Measurements from ENCODE around the gene ARNT2.
"Not testable (repeated sequence)": the region's sequence is repeated elsewhere in the genome, so short reads cannot be mapped to it uniquely, and the experiment has no call there.

Gene ARNT2

DNA sequence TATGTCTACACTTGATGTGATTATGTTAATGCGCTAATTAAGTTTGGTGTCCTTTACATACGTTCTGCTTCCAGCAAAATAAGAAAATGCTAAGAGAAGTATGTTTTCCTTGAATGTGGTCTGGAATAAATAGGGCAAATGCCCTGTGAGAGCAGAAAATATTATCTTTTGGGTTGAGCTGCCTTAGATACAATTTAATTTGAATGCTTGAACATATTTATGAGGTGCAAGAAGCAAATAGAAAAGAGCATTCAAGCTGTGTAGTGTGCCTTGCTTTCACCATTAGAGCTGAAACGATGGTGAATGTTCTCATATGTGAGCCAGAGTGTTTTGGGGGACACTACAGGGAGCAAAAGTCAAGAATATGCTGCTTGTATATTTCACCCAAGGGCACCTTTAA lies 15.9 kb upstream of the ARNT2 start:
- H3K4me3 ChIP-seq (ENCODE audit: low read depth, low read length): no peak overlapping the region
- no peak for TF ChIP-seq POLR2A (IDR thresholded peaks at IDR 0.05; ENCODE audit: extremely low read depth, insufficient read length)
- TF ChIP-seq, protein P1, sequence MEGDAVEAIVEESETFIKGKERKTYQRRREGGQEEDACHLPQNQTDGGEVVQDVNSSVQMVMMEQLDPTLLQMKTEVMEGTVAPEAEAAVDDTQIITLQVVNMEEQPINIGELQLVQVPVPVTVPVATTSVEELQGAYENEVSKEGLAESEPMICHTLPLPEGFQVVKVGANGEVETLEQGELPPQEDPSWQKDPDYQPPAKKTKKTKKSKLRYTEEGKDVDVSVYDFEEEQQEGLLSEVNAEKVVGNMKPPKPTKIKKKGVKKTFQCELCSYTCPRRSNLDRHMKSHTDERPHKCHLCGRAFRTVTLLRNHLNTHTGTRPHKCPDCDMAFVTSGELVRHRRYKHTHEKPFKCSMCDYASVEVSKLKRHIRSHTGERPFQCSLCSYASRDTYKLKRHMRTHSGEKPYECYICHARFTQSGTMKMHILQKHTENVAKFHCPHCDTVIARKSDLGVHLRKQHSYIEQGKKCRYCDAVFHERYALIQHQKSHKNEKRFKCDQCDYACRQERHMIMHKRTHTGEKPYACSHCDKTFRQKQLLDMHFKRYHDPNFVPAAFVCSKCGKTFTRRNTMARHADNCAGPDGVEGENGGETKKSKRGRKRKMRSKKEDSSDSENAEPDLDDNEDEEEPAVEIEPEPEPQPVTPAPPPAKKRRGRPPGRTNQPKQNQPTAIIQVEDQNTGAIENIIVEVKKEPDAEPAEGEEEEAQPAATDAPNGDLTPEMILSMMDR (IDR thresholded peaks at IDR 0.05; ENCODE audit: low read depth, low read length): no peak
- TF ChIP-seq MAX (IDR thresholded peaks at IDR 0.05; ENCODE audit: low read depth, low read length): no peak
- TF ChIP-seq MYC (IDR thresholded peaks at IDR 0.05; ENCODE audit: low read depth, low read length): no peak
- DNase-seq (ENCODE audit: low read depth): no peak

GRCh38 chr15:80389370-80389769 lies 14.8 kb upstream of the ARNT2 start:
- TF ChIP-seq MAX (IDR thresholded peaks at IDR 0.05; ENCODE audit: low read depth, low read length) (no peak), MYC (IDR thresholded peaks at IDR 0.05; ENCODE audit: low read depth, low read length) (no peak), POLR2A (IDR thresholded peaks at IDR 0.05; ENCODE audit: extremely low read depth, insufficient read length) (no peak)
- TF ChIP-seq, protein P1 (IDR thresholded peaks at IDR 0.05; ENCODE audit: low read depth, low read length): no peak
- no peak for DNase-seq (ENCODE audit: low read depth)
- no peak overlapping the region for H3K4me3 ChIP-seq (ENCODE audit: low read depth, low read length)

- H3K4me3 ChIP-seq (ENCODE audit: low read depth, low read length); DNase-seq (ENCODE audit: low read depth): not testable (repeated sequence)
These were observed 13.2 kb upstream of the ARNT2 start for GRCh38 chr15:80390942-80391341.

- TF ChIP-seq, protein P1 (IDR thresholded peaks at IDR 0.05; ENCODE audit: low read depth, low read length): no peak
- TF ChIP-seq MYC (IDR thresholded peaks at IDR 0.05; ENCODE audit: low read depth, low read length) (no peak), POLR2A (IDR thresholded peaks at IDR 0.05; ENCODE audit: extremely low read depth, insufficient read length) (no peak), MAX (IDR thresholded peaks at IDR 0.05; ENCODE audit: low read depth, low read length) (no peak)
- no peak for DNase-seq (ENCODE audit: low read depth)
- H3K4me3 ChIP-seq (ENCODE audit: low read depth, low read length): no peak overlapping the region
These were observed 8.6 kb upstream of the ARNT2 start for GRCh38 chr15:80395616-80396015.

DNA sequence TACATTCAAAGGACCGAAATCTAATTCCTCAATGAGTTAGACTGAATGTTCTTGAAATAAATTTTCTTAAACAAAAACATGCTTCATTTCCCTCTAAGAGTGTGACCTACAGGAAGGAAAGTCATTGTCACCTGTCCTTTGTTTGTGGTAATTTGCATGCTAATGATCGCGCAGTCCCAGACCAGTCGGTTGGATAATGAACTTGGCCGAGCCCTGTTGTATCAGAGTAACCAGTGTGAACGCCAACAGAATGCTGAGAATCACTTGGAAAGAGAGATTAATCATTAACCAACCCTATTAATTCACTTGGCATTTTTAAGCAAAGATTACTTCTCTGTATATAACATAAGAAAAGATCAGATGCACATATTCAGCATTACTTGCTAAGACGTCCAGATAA lies 8.1 kb upstream of the ARNT2 start:
- TF ChIP-seq, protein P1 (IDR thresholded peaks at IDR 0.05; ENCODE audit: low read depth, low read length): no peak
- no peak for TF ChIP-seq MYC (IDR thresholded peaks at IDR 0.05; ENCODE audit: low read depth, low read length)
- no peak overlapping the region for H3K4me3 ChIP-seq (ENCODE audit: low read depth, low read length)
- no peak for DNase-seq (ENCODE audit: low read depth)

DNA sequence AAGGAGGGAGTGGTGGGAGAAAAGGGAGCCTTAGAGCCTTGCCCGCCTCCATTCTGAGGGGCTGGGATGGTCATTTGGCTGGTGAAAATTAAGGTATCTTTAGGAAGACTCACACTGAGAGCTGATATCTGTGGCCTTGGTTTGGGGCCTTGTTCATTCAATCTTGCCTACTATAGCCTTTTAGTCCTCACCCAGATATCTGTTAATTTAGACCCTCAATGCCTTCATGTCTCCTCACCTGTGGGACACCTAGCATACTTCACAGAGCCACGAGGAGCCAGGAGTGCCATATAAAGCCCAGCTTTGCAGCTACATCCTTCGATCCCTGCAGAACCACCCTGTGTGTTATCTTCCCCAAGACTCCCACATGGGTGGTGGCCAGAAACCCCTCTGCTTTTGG lies 4.7 kb upstream of the ARNT2 start:
- H3K4me3 ChIP-seq (ENCODE audit: low read depth, low read length): no peak overlapping the region
- no peak for TF ChIP-seq MYC (IDR thresholded peaks at IDR 0.05; ENCODE audit: low read depth, low read length)
- TF ChIP-seq POLR2A (IDR thresholded peaks at IDR 0.05; ENCODE audit: extremely low read depth, insufficient read length): no peak
- no peak for TF ChIP-seq MAX (IDR thresholded peaks at IDR 0.05; ENCODE audit: low read depth, low read length)
- TF ChIP-seq, protein P1 (IDR thresholded peaks at IDR 0.05; ENCODE audit: low read depth, low read length): no peak
- no peak for DNase-seq (ENCODE audit: low read depth)

All from NB4 (cell line).